ENCODE measurements around the gene CHAD. TPM values are rescaled to one million over a fixed set of nuclear protein-coding genes. Genes with fewer than 3 reads are reported as not detected.

CHAD gene
- polyA plus RNA-seq, 1 of the 3 experiments (the other 2 are of a cell fraction), result not detected

DNA sequence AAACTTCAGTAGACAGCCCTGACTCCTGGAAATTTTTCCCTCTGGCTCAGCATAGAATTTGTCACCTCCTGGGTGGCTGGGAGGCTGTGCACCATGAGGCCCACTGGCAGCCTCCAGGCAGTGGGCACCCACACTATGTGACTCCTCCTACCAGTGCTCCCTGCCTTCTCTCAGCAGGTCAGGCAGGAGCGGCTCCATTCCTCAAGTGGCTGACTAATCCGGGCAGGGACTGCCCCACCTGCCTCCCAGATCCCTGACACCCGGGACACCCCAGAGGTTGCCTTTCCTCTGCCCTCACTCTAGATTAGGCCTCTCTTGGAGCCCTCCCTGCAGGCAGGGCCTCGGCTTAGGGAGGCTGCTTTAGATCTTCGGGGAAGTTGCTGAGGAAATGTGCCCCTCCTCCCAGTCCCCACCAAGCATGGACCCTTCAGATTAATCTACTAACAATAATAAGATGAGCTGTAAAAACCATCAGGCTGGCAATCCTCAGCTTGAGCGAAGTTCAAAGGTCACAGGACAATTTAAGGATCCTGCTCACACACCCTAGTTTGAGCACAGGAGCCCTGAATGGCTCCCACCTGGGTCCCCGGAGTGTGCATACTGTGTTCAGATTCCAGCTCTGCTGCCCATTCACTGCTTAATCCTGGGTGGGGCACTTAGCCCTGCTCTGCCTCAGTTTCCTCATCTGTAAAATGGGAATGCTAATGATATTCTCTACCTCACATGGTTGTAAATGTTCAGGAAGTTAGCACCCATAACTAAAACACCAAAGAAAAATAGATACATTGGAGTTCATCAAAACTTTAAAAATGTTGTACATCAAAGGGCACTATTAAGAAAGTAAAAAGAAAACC is 29.6 kb upstream of the CHAD start (continued):
- TF ChIP-seq, protein P1, sequence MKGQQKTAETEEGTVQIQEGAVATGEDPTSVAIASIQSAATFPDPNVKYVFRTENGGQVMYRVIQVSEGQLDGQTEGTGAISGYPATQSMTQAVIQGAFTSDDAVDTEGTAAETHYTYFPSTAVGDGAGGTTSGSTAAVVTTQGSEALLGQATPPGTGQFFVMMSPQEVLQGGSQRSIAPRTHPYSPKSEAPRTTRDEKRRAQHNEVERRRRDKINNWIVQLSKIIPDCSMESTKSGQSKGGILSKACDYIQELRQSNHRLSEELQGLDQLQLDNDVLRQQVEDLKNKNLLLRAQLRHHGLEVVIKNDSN (IDR thresholded peaks at IDR 0.05; ENCODE audit: borderline replicate concordance, low read depth), result no peak
- no peak for TF ChIP-seq SMC3 (IDR thresholded peaks at IDR 0.05; ENCODE audit: low read depth, low read length)

DNA sequence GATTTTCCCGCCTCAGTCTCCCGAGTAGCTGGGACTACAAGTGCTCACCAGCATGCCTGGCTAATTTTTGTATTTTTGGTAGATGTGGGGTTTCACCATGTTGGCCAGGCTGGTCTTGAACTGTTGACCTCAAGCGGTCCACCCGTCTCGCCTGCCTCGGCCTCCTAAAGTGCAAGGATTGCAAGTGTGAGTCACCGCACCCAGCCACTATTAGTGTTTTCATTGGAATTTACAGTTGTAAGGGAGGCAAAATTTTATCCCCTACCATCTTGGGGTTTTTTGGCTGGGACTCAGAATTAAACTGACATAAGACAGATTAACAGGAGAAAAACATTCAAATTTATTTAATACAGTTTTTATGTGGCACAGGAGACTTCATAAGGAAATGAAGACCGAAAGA is 27.2 kb upstream of the CHAD start:
- TF ChIP-seq RXRA (IDR thresholded peaks at IDR 0.05; ENCODE audit: borderline replicate concordance, low read depth) (peak; percentile 39; the same call in 1 of the 2 replicates), NFIC (IDR thresholded peaks at IDR 0.05; ENCODE audit: borderline replicate concordance) (no peak), FOSL2 (IDR thresholded peaks at IDR 0.05; ENCODE audit: borderline replicate concordance, low read depth) (peak; percentile 59; the same call in 1 of the 2 replicates), TCF12 (IDR thresholded peaks at IDR 0.05) (0 out of 2 replicates have a peak, but pooled peaks have one; percentile 3), SIN3A (IDR thresholded peaks at IDR 0.05; ENCODE audit: borderline replicate concordance, low read depth, low read length) (no peak), NRF1 (IDR thresholded peaks at IDR 0.05; ENCODE audit: low read depth, low read length) (no peak), FOXJ3 (CRISPR knock-in tag; IDR thresholded peaks at IDR 0.05) (no peak)
- TF ChIP-seq, protein P2, sequence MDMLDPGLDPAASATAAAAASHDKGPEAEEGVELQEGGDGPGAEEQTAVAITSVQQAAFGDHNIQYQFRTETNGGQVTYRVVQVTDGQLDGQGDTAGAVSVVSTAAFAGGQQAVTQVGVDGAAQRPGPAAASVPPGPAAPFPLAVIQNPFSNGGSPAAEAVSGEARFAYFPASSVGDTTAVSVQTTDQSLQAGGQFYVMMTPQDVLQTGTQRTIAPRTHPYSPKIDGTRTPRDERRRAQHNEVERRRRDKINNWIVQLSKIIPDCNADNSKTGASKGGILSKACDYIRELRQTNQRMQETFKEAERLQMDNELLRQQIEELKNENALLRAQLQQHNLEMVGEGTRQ (IDR thresholded peaks at IDR 0.05; ENCODE audit: borderline replicate concordance, low read depth, low read length), result no peak
- H2AFZ ChIP-seq (ENCODE audit: low read depth), result no peak overlapping the region
- H3F3A ChIP-seq (replicated peaks; ENCODE audit: insufficient read depth), result peaks cover 10% of the 10 kb centered on the region
- no peak overlapping the region for H3K27ac ChIP-seq (ENCODE audit: low read depth in 2 of 2, low read length in 1 of 2)
- H3K9me3 ChIP-seq, result no peaks in the 10 kb centered on the region
- H4K20me1 ChIP-seq (ENCODE audit: insufficient read depth), result no peaks in the 10 kb centered on the region
- no peak overlapping the region for H3K4me2 ChIP-seq
- H3K4me3 ChIP-seq (ENCODE audit: low read depth in 2 of 2, low read length in 1 of 2), result no peak overlapping the region
- H3K27me3 ChIP-seq (ENCODE audit: insufficient read depth), result no peaks in the 10 kb centered on the region
- no peak for DNase-seq
- H3K9ac ChIP-seq, result no peak overlapping the region
- no peaks in the 10 kb centered on the region for H3K4me1 ChIP-seq (ENCODE audit: control insufficient read depth in 1 of 2, insufficient read depth in 2 of 2, low read depth in 1 of 2, low read length in 1 of 2)
- no peaks in the 10 kb centered on the region for H3K9me2 ChIP-seq
- CTCF ChIA-PET, result interaction anchor here (1.0 to 13.3 kb wide), 7 partner anchors 9 to 134 kb away, joined by 3 to 183 read pairs (median 3); no protein-coding TSS in a partner anchor
- POLR2A ChIA-PET, result interaction anchor here (0.6 kb wide), 1 partner anchor 9 kb away, joined by 3 read pairs; no protein-coding TSS in a partner anchor
- WGBS (ENCODE audit: low lambda C conversion rate), result 84% methylated on average over 8 of the region's 8 CpGs
- H3K36me3 ChIP-seq (replicated peaks in 1 of 2; ENCODE audit: control insufficient read depth in 1 of 2, insufficient read depth in 2 of 2, low read length in 1 of 2), result no peaks in the 10 kb centered on the region
- no peaks in the 10 kb centered on the region for H3K79me2 ChIP-seq (ENCODE audit: insufficient read depth)

DNA sequence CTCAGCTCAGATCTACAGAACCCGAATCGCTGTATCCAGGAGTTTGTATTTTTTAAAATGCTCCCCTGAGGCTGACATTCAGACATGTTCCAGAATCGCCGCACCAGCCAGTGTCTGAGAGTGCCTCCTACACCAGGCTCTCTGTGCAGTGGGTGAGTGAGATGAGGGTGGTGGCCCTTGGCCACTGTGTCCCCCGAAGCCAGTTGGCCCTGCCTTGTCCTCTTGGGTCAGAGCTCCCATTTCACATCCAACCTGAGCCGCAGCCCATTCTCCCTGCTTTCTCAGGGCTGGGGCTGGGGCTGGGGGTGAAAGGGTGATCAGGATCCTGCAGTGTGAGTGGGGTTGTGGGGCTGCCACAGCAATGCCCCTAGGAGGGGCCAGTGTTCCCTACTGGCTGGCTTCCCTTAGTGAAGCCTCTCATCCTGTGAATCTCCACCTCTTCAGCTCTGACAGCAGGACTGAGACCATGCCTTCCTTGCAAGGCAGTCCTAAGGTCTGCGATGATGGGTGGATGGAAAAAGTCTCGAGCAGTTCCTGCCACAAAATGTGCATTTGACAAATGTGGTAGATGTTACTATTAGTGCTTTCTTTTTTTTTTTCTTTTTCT is 26.6 kb upstream of the CHAD start:
- Histone ChIP-seq H3K4me1 (ENCODE audit: control insufficient read depth in 1 of 2, insufficient read depth in 2 of 2, low read depth in 1 of 2, low read length in 1 of 2) (no peaks in the 10 kb centered on the region), H3K27me3 (ENCODE audit: insufficient read depth) (no peaks in the 10 kb centered on the region), H3K9me3 (no peaks in the 10 kb centered on the region), H3K36me3 (replicated peaks in 1 of 2; ENCODE audit: control insufficient read depth in 1 of 2, insufficient read depth in 2 of 2, low read length in 1 of 2) (no peaks in the 10 kb centered on the region), H3K9ac (no peak overlapping the region), H3K79me2 (ENCODE audit: insufficient read depth) (no peaks in the 10 kb centered on the region), H3F3A (replicated peaks; ENCODE audit: insufficient read depth) (peaks cover 10% of the 10 kb centered on the region), H3K9me2 (no peaks in the 10 kb centered on the region), H3K27ac (ENCODE audit: low read depth in 2 of 2, low read length in 1 of 2) (no peak overlapping the region), H4K20me1 (ENCODE audit: insufficient read depth) (no peaks in the 10 kb centered on the region), H3K4me3 (ENCODE audit: low read depth in 2 of 2, low read length in 1 of 2) (no peak overlapping the region), H2AFZ (ENCODE audit: low read depth) (no peak overlapping the region), H3K4me2 (no peak overlapping the region)
- ChIA-PET CTCF (interaction anchor here (1.0 to 13.3 kb wide), 5 partner anchors 10 to 37 kb away, joined by 3 to 183 read pairs (median 4); no protein-coding TSS in a partner anchor), POLR2A (interaction anchor here (0.6 kb wide), 2 partner anchors 10 to 47 kb away, joined by 3 read pairs; no protein-coding TSS in a partner anchor)
- DNase-seq, result no peak
- 79% methylated on average over 8 of the region's 8 CpGs for WGBS (ENCODE audit: low lambda C conversion rate)
- TF ChIP-seq POLR2AphosphoS5 (IDR thresholded peaks at IDR 0.05; ENCODE audit: low read depth, low read length) (no peak), GATA2 (CRISPR knock-in tag; IDR thresholded peaks at IDR 0.05) (no peak), ELF1 (IDR thresholded peaks at IDR 0.05) (no peak), MEF2A (IDR thresholded peaks at IDR 0.05; ENCODE audit: borderline replicate concordance, low read depth) (no peak), YY1 (IDR thresholded peaks at IDR 0.05; ENCODE audit: low read depth) (no peak), FOXJ3 (CRISPR knock-in tag; IDR thresholded peaks at IDR 0.05) (no peak), NRF1 (IDR thresholded peaks at IDR 0.05; ENCODE audit: low read depth, low read length) (no peak)
- TF ChIP-seq, protein P3, sequence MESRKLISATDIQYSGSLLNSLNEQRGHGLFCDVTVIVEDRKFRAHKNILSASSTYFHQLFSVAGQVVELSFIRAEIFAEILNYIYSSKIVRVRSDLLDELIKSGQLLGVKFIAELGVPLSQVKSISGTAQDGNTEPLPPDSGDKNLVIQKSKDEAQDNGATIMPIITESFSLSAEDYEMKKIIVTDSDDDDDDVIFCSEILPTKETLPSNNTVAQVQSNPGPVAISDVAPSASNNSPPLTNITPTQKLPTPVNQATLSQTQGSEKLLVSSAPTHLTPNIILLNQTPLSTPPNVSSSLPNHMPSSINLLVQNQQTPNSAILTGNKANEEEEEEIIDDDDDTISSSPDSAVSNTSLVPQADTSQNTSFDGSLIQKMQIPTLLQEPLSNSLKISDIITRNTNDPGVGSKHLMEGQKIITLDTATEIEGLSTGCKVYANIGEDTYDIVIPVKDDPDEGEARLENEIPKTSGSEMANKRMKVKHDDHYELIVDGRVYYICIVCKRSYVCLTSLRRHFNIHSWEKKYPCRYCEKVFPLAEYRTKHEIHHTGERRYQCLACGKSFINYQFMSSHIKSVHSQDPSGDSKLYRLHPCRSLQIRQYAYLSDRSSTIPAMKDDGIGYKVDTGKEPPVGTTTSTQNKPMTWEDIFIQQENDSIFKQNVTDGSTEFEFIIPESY (IDR thresholded peaks at IDR 0.05; ENCODE audit: borderline replicate concordance, low read depth), result no peak
